K562 (cell line): ENCODE results near the gene CTIF. TPM values are rescaled to one million over a fixed set of nuclear protein-coding genes. Genes with fewer than 3 reads are reported as not detected.
A peak's percentile ranks its signal among the peaks of the same experiment; 100 is the strongest.

Source experiments
- BHLHE40 ChIP-seq: IDR thresholded peaks from 2 replicates; pipeline ENCODE4 v1.6.1; 2011; ENCODE audit warnings: low read length, improper control_type of control experiment
- STAG1 ChIP-seq: sonication (generic); formaldehyde crosslinking; IDR thresholded peaks from 2 replicates; pipeline ENCODE4 v1.5.0; 2020; ENCODE audit warnings: missing genetic modification reagents, borderline replicate concordance
- YY1 ChIP-seq, 3 experiments: IDR thresholded peaks; 2 replicates each; pipeline ENCODE4 v1.6.1; 2011; ENCODE audit warnings: low read length in 2 of 3, mild to moderate bottlenecking in 2 of 3, moderate library complexity in 2 of 3, borderline replicate concordance in 1 of 3, control low read depth in 1 of 3, low read depth in 1 of 3; ENCODE audit not compliant: insufficient read depth in 3 of 3, insufficient replicate concordance in 2 of 3, control insufficient read depth in 1 of 3, insufficient read length in 1 of 3; ENCODE audit errors: extremely low read depth in 1 of 3
- ZSCAN32 ChIP-seq: fragments of 450-650 bp; formaldehyde crosslinking; IDR thresholded peaks from 2 replicates; pipeline ENCODE4 v1.4.0; 2020; ENCODE audit warnings: mild to moderate bottlenecking, moderate library complexity
- polyA plus RNA-seq, 8 experiments: library from polyadenylated mRNA; depleted of rRNA in 4 of 8; stranded (reverse) in 5 of 8; unstranded in 3 of 8; fragments of >200 nt; fragmentation: Nextera tagmentation in 2 of 8; fragmentation: Illumina TruSeq in 1 of 8; extraction: Ambion mirVana in 2 of 8; extraction: Trizol in 1 of 8; gene quantifications; 2 replicates each; pipeline versions ENCODE4 v1.2.1 to v1.2.3, GENCODE V29; 2011 to 2014; ENCODE audit warnings: inconsistent platforms in 1 of 8, missing spikeins in 1 of 8
- total RNA-seq, 7 experiments: library from RNA; depleted of rRNA in 6 of 7; stranded (reverse); fragments of >200 nt in 6 of 7; fragmentation: Illumina TruSeq in 2 of 7; extraction: Trizol in 2 of 7; gene quantifications; 2 replicates each; pipeline versions ENCODE4 v1.2.1 to v1.2.3, GENCODE V29; 2011 to 2021; ENCODE audit warnings: low replicate concordance in 1 of 7
- TF ChIP-seq, protein P1 (sequence below), 2 experiments: fragments of 450-650 bp; formaldehyde crosslinking in 1 of 2; IDR thresholded peaks; 2 replicates each; pipeline versions ENCODE4 v1.4.0 to v1.6.1; 2014 to 2020; ENCODE audit warnings: mild to moderate bottlenecking in 2 of 2, borderline replicate concordance in 1 of 2, low read depth in 1 of 2
- TF ChIP-seq, protein P2 (sequence below), 3 experiments: IDR thresholded peaks in 2 of 3; conservative IDR thresholded peaks in 1 of 3; 2 replicates each; pipeline ENCODE4 v1.5.1; 2011 to 2012; ENCODE audit warnings: low read length in 3 of 3, mild to moderate bottlenecking in 3 of 3, control low read depth in 2 of 3, improper control_type of control experiment in 1 of 3, inconsistent platforms in 1 of 3, low read depth in 1 of 3, mixed read lengths in 1 of 3, moderate library complexity in 1 of 3; ENCODE audit not compliant: insufficient read depth in 2 of 3

CTIF gene
- total and polyA plus RNA-seq, 9 of the 15 experiments (the other 6 are each of a cell fraction or from before 2014, with no cell fraction given): 0.17 to 11.5 (median 2.2) TPM

DNA sequence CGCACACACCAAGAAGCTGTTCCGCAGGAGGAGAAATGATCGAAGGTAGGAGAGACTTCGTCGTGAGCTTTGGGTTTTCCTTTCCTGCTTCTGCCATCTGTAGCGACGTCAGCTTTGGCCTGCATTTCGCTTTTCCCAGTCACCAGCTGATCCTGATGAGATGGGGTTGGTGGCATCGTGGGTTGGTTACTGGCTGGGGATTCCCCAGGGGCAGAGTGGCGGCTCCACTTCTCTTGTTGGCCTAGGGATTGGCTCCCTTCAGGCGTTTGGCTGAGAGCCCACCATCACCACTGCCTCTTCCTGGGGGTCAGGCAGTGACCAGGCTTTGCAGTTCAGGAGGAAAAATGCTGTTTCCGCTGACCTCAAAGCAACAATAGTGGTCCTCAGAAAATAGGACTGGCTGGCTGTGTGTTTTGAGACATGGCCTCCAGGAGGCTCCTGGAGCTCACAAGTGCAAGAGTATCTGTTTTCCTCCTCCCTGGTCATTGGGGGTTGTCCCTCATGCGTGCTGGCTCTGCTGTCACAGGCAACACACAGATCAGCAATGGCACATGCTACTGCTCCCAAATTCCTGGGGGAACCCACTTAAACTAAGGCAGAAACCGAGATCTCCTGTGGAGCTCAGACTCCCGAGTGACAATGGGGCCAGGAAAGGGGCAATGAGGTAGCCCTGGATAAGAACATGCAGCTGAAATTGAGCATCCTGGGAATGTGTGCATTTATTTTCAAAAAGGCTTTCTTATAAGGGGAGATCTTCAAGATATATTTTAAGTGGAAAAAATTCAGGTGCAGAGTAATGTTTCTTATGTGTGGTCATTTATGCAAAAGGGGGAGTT lies 173.0 kb downstream of the CTIF start (continued):
- TF ChIP-seq, protein P1, sequence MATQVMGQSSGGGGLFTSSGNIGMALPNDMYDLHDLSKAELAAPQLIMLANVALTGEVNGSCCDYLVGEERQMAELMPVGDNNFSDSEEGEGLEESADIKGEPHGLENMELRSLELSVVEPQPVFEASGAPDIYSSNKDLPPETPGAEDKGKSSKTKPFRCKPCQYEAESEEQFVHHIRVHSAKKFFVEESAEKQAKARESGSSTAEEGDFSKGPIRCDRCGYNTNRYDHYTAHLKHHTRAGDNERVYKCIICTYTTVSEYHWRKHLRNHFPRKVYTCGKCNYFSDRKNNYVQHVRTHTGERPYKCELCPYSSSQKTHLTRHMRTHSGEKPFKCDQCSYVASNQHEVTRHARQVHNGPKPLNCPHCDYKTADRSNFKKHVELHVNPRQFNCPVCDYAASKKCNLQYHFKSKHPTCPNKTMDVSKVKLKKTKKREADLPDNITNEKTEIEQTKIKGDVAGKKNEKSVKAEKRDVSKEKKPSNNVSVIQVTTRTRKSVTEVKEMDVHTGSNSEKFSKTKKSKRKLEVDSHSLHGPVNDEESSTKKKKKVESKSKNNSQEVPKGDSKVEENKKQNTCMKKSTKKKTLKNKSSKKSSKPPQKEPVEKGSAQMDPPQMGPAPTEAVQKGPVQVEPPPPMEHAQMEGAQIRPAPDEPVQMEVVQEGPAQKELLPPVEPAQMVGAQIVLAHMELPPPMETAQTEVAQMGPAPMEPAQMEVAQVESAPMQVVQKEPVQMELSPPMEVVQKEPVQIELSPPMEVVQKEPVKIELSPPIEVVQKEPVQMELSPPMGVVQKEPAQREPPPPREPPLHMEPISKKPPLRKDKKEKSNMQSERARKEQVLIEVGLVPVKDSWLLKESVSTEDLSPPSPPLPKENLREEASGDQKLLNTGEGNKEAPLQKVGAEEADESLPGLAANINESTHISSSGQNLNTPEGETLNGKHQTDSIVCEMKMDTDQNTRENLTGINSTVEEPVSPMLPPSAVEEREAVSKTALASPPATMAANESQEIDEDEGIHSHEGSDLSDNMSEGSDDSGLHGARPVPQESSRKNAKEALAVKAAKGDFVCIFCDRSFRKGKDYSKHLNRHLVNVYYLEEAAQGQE (IDR thresholded peaks at IDR 0.05; ENCODE audit: borderline replicate concordance): peak; percentile 81; the same call in 1 of the 2 replicates
- TF ChIP-seq, protein P1 (CRISPR knock-in tag; IDR thresholded peaks at IDR 0.05; ENCODE audit: low read depth): no peak
- TF ChIP-seq STAG1 (CRISPR knock-in tag) (peak; percentile 83), YY1 (IDR thresholded peaks at IDR 0.05; ENCODE audit: borderline replicate concordance in 1 of 3, control insufficient read depth in 1 of 3, extremely low read depth in 1 of 3, insufficient read depth in 3 of 3, insufficient read length in 1 of 3, insufficient replicate concordance in 2 of 3, low read depth in 1 of 3, low read length in 2 of 3) (no peak), ZSCAN32 (no peak), BHLHE40 (peak; percentile 32; the same call in 1 of the 2 replicates)
- TF ChIP-seq, protein P2, sequence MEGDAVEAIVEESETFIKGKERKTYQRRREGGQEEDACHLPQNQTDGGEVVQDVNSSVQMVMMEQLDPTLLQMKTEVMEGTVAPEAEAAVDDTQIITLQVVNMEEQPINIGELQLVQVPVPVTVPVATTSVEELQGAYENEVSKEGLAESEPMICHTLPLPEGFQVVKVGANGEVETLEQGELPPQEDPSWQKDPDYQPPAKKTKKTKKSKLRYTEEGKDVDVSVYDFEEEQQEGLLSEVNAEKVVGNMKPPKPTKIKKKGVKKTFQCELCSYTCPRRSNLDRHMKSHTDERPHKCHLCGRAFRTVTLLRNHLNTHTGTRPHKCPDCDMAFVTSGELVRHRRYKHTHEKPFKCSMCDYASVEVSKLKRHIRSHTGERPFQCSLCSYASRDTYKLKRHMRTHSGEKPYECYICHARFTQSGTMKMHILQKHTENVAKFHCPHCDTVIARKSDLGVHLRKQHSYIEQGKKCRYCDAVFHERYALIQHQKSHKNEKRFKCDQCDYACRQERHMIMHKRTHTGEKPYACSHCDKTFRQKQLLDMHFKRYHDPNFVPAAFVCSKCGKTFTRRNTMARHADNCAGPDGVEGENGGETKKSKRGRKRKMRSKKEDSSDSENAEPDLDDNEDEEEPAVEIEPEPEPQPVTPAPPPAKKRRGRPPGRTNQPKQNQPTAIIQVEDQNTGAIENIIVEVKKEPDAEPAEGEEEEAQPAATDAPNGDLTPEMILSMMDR (IDR thresholded peaks at IDR 0.05 in 2 of 3, conservative IDR thresholded peaks at IDR 0.05 in 1 of 3; ENCODE audit: insufficient read depth in 2 of 3, low read depth in 1 of 3, low read length in 3 of 3): peak; percentile 51 to 66 (median 60)
